Breast epithelium (tissue), 3 donors: ENCODE data around the gene DGKQ.

Experiments
- POLR2AphosphoS5 ChIP-seq, 3 donors: sonication (generic); formaldehyde crosslinking; IDR thresholded peaks; one replicate each; pipeline ENCODE4 v1.6.1; 2017; ENCODE audit warnings: antibody characterized with exemption in 3 of 3
- TF ChIP-seq, protein P1 (sequence below), 3 donors: fragments of 450-650 bp; IDR thresholded peaks; one replicate each; pipeline ENCODE4 v1.5.1; 2016 to 2017; ENCODE audit warnings: antibody characterized with exemption in 3 of 3, mild to moderate bottlenecking in 3 of 3, moderate library complexity in 3 of 3

DNA sequence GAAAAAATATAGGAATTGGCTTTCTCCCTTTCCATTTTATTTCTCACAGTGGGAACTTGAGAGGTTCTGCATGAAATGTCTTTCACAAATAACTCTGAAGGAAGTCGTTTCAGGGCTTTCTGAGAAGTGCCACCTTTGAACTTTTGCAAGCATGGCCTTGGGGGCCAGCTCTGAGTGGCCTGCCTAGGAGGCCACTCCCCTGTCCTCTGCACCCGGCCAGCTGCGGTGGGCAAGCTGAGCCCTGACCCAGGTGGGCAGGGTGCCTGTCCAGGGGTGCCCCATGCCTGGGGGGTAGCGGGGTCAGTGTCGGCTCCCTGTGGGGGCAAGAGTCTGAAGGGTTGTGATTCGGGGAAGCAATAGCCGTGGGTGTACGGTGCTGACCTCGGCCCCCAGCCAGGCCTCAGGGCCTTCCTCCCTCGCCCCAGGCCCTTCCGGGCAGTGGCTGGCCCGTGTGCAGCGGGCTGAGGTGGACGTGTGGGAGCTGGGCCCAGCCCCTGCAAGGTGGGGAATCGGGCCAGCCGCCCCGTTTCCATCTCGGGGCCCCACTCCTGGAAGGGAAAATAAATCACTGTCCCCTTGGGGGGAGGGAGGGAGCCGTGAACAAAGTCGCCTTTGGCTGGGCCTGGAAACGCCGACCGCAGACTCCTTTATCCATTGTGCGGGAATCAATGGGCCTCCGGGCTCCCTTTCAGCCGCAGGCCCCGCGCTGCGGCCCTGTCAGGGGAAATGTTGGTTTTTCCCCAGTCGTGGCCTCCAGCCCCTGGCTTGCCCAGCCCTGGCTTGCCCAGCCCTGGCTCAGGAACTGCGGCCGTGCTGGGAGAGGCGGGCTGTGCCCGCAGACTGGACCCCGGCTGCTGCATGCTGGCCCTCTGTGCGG, 41.2 kb upstream of the DGKQ start:
- no peak for TF ChIP-seq POLR2AphosphoS5 (IDR thresholded peaks at IDR 0.05)
- TF ChIP-seq, protein P1, sequence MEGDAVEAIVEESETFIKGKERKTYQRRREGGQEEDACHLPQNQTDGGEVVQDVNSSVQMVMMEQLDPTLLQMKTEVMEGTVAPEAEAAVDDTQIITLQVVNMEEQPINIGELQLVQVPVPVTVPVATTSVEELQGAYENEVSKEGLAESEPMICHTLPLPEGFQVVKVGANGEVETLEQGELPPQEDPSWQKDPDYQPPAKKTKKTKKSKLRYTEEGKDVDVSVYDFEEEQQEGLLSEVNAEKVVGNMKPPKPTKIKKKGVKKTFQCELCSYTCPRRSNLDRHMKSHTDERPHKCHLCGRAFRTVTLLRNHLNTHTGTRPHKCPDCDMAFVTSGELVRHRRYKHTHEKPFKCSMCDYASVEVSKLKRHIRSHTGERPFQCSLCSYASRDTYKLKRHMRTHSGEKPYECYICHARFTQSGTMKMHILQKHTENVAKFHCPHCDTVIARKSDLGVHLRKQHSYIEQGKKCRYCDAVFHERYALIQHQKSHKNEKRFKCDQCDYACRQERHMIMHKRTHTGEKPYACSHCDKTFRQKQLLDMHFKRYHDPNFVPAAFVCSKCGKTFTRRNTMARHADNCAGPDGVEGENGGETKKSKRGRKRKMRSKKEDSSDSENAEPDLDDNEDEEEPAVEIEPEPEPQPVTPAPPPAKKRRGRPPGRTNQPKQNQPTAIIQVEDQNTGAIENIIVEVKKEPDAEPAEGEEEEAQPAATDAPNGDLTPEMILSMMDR (IDR thresholded peaks at IDR 0.05), result no peak
